ENCODE data around the gene CTSK. TPM values are rescaled to one million over a fixed set of nuclear protein-coding genes. Genes with fewer than 3 reads are reported as not detected.

Gene CTSK
- total and polyA plus RNA-seq, 4 donors, result 13.9 to 153 (median 59.1) TPM

GRCh38 chr1:150749720-150750311 is 58.2 kb downstream of the CTSK start:
- Histone ChIP-seq H3K36me3 (ENCODE audit: control insufficient read depth, insufficient read depth, low read length) (no peaks in the 10 kb centered on the region), H3K4me3 (ENCODE audit: low read depth, low read length) (no peak overlapping the region), H3K4me1 (ENCODE audit: control insufficient read depth, insufficient read depth, low read length) (no peaks in the 10 kb centered on the region), H3K27me3 (ENCODE audit: control insufficient read depth, insufficient read depth, low read length) (no peaks in the 10 kb centered on the region), H3K9me3 (ENCODE audit: control insufficient read depth, insufficient read depth, low read length) (no peaks in the 10 kb centered on the region), H3K27ac (ENCODE audit: low read depth, low read length) (no peak overlapping the region)
- 95% methylated on average over 4 of the region's 8 CpGs for WGBS (ENCODE audit: insufficient coverage)
- no peak for DNase-seq (ENCODE audit: low read depth in 4 of 6, low spot score in 6 of 6)

DNA sequence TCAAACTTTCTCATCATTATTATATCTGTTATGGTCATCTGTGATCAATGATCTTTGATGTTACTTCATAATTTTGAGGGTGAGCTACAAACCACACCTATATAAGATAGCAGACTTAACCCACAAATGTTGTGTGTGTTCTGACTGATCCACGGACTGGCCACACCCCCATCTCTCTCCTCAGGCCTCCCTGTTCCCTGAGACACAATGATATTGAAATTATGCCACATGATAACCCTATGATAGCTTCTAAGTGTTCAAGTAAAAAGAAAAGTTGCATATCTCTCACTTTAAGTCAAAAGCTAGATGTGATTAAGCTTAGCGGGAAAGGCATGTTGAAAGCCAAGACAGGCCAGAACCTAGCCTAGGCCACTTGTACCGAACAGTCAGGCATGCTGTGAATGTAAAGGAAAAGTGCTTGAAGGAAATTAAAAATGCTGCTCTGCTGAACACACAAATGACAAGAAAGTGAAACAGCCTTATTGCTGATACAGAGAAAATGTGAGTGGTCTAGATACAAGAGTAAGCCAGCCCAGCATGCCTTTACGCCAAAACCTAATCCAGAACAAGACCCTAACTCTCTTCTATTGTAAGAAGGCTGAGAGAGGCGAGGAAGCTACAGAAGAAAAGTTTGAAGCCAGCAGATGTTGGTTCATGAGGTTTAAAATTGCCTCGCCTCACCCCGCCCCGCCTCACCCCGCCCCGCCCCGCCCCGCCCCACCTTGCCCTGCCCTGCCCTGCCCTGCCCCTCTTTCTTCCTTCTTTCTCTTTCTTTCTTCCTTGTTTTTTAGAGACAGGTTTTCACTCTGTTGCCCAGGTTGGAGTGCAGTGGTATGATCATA is 59.0 kb downstream of the CTSK start:
- no peak for DNase-seq (ENCODE audit: low read depth in 4 of 6, low spot score in 6 of 6)
- H3K4me3 ChIP-seq (ENCODE audit: low read depth, low read length), result no peak overlapping the region
- WGBS (ENCODE audit: insufficient coverage), result 87% methylated on average over 2 of the region's 12 CpGs
- H3K27me3 ChIP-seq (ENCODE audit: control insufficient read depth, insufficient read depth, low read length), result no peaks in the 10 kb centered on the region
- H3K4me1 ChIP-seq (ENCODE audit: control insufficient read depth, insufficient read depth, low read length), result no peaks in the 10 kb centered on the region
- no peaks in the 10 kb centered on the region for H3K36me3 ChIP-seq (ENCODE audit: control insufficient read depth, insufficient read depth, low read length)
- H3K27ac ChIP-seq (ENCODE audit: low read depth, low read length), result no peak overlapping the region
- H3K9me3 ChIP-seq (ENCODE audit: control insufficient read depth, insufficient read depth, low read length), result no peaks in the 10 kb centered on the region

Small RNA genes lying within 50 kb of the gene (small RNA-seq; reads per million reads assigned to genes)
- not detected for gene RNU6-1309P (ENCODE audit: low replicate concordance)

Other genes with a start within 250 kb of the CTSK start
- gene MCL1, start 228.7 kb downstream of the CTSK start, total RNA-seq, result 100 to 1,000 TPM; 144 to 185 TPM
- 100 to 1,000 TPM; 115 TPM for gene MCL1, start 228.7 kb downstream of the CTSK start, polyA plus RNA-seq (ENCODE audit: insufficient read length in 2 of 2)
- gene ENSA, start 178.6 kb downstream of the CTSK start, total RNA-seq, result 100 to 1,000 TPM; 120 to 146 TPM
- gene ENSA, start 178.6 kb downstream of the CTSK start, polyA plus RNA-seq (ENCODE audit: insufficient read length in 2 of 2), result 100 to 1,000 TPM; 179 to 212 TPM
- gene GOLPH3L, start 111.1 kb downstream of the CTSK start, total RNA-seq, result 10 to 100 TPM; 14.5 to 17.2 TPM
- gene GOLPH3L, start 111.1 kb downstream of the CTSK start, polyA plus RNA-seq (ENCODE audit: insufficient read length in 2 of 2), result 10 to 100 TPM; 17.8 to 17.9 TPM
- 1 to 10 TPM in 1 of 2 donors, under 1 TPM in 1; 0.77 to 2.7 TPM for gene HORMAD1, start 87.4 kb downstream of the CTSK start, total RNA-seq
- gene HORMAD1, start 87.4 kb downstream of the CTSK start, polyA plus RNA-seq (ENCODE audit: insufficient read length in 2 of 2), result under 1 TPM in 1 of 2 donors, not detected in 1; 0.21 TPM
- gene CTSS, start 42.5 kb downstream of the CTSK start, total RNA-seq, result 10 to 100 TPM; 26.2 to 58.8 TPM
- 10 to 100 TPM; 10.7 to 15.8 TPM for gene CTSS, start 42.5 kb downstream of the CTSK start, polyA plus RNA-seq (ENCODE audit: insufficient read length in 2 of 2)
- gene ARNT, start 68.3 kb upstream of the CTSK start, total RNA-seq, result 10 to 100 TPM; 29.3 to 42.7 TPM
- gene ARNT, start 68.3 kb upstream of the CTSK start, polyA plus RNA-seq (ENCODE audit: insufficient read length in 2 of 2), result 10 to 100 TPM; 20.9 to 30.0 TPM
- gene CTXND2, start 78.9 kb upstream of the CTSK start, total RNA-seq, result under 1 TPM in 1 of 2 donors, not detected in 1; 0.39 TPM
- gene CTXND2, start 78.9 kb upstream of the CTSK start, polyA plus RNA-seq (ENCODE audit: insufficient read length in 2 of 2), result under 1 TPM in 1 of 2 donors, not detected in 1; 0.14 TPM
- gene SETDB1, start 118.1 kb upstream of the CTSK start, total RNA-seq, result 10 to 100 TPM; 39.7 to 58.6 TPM
- 10 to 100 TPM; 41.2 to 54.3 TPM for gene SETDB1, start 118.1 kb upstream of the CTSK start, polyA plus RNA-seq (ENCODE audit: insufficient read length in 2 of 2)
- gene CERS2, start 166.6 kb upstream of the CTSK start, total RNA-seq, result 100 to 1,000 TPM; 116 to 224 TPM
- 100 to 1,000 TPM; 163 to 176 TPM for gene CERS2, start 166.6 kb upstream of the CTSK start, polyA plus RNA-seq (ENCODE audit: insufficient read length in 2 of 2)
- gene ANXA9, start 174.0 kb upstream of the CTSK start, total RNA-seq, result 1 to 10 TPM in 1 of 2 donors, under 1 TPM in 1; 0.50 to 2.6 TPM
- gene ANXA9, start 174.0 kb upstream of the CTSK start, polyA plus RNA-seq (ENCODE audit: insufficient read length in 2 of 2), result 1 to 10 TPM; 5.4 to 8.3 TPM
- gene MINDY1, start 198.6 kb upstream of the CTSK start, total RNA-seq, result 10 to 100 TPM; 21.9 to 48.1 TPM
- 10 to 100 TPM; 38.2 to 47.5 TPM for gene MINDY1, start 198.6 kb upstream of the CTSK start, polyA plus RNA-seq (ENCODE audit: insufficient read length in 2 of 2)
- 10 to 100 TPM; 18.9 to 29.0 TPM for gene PRUNE1, start 200.2 kb upstream of the CTSK start, total RNA-seq
- gene PRUNE1, start 200.2 kb upstream of the CTSK start, polyA plus RNA-seq (ENCODE audit: insufficient read length in 2 of 2), result 10 to 100 TPM; 37.5 to 39.4 TPM
- under 1 TPM; 0.20 to 0.83 TPM for gene BNIPL, start 228.3 kb upstream of the CTSK start, total RNA-seq
- gene BNIPL, start 228.3 kb upstream of the CTSK start, polyA plus RNA-seq (ENCODE audit: insufficient read length in 2 of 2), result under 1 TPM; 0.73 to 0.93 TPM
- 10 to 100 TPM in 1 of 2 donors, 1 to 10 TPM in 1; 4.1 to 11.0 TPM for gene C1orf56, start 239.5 kb upstream of the CTSK start, total RNA-seq
- gene C1orf56, start 239.5 kb upstream of the CTSK start, polyA plus RNA-seq (ENCODE audit: insufficient read length in 2 of 2), result 10 to 100 TPM; 13.7 to 16.9 TPM

All from spinal cord (tissue), 10 donors.